ENCODE results near the gene PSAT1.

DNA sequence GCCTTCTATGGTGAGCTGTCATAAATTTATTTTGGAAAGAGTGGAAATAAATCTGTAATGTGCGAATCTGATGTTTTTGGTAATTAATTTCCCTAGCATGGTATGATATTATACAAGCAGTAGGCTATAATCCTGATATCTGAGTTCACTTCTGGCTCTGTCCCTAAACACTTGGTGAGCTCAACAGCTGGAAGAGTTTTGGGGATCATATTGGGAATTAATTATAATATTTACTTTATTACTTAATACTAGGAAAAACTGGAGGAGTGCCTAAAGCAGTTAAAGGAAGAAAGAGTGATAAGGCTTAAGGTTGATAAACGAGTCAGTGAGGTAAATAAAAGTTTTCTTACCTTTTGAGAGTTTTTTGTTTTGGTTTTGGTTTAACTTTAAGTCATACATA lies 34.3 kb upstream of the PSAT1 start:
- no peak for TF ChIP-seq EZH2 (IDR thresholded peaks at IDR 0.05; ENCODE audit: borderline replicate concordance, low read depth, low read length, severe bottlenecking)
- TF ChIP-seq, protein P1, sequence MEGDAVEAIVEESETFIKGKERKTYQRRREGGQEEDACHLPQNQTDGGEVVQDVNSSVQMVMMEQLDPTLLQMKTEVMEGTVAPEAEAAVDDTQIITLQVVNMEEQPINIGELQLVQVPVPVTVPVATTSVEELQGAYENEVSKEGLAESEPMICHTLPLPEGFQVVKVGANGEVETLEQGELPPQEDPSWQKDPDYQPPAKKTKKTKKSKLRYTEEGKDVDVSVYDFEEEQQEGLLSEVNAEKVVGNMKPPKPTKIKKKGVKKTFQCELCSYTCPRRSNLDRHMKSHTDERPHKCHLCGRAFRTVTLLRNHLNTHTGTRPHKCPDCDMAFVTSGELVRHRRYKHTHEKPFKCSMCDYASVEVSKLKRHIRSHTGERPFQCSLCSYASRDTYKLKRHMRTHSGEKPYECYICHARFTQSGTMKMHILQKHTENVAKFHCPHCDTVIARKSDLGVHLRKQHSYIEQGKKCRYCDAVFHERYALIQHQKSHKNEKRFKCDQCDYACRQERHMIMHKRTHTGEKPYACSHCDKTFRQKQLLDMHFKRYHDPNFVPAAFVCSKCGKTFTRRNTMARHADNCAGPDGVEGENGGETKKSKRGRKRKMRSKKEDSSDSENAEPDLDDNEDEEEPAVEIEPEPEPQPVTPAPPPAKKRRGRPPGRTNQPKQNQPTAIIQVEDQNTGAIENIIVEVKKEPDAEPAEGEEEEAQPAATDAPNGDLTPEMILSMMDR (IDR thresholded peaks at IDR 0.05; ENCODE audit: borderline replicate concordance, extremely low read depth, low read length, poor library complexity, severe bottlenecking), result no peak

Data from DND-41 (cell line).